ENCODE measurements around the gene CACNB2.
"Not testable (repeated sequence)": the region's sequence is repeated elsewhere in the genome, so short reads cannot be mapped to it uniquely, and the experiment has no call there.

CACNB2 gene

DNA sequence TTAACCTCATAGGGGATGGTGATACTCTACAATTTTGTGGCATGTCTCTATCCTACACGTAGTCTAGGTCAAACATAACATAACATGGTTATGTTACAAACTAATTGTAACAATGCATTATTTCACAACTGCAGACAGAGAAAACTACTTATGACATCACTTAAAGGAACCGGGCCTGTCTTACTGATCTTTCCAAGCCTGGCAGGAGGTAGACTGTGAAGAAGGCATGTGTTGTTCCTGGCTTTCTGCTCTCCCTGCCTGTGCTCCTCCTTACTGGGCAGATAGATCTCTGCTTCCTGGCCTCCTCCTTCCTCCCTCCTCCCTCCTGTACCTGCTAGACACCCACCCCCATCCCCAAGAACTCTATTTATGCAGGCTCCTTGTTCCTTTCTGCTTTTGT, 5.4 kb downstream of the CACNB2 start:
- no peak for DNase-seq

DNA sequence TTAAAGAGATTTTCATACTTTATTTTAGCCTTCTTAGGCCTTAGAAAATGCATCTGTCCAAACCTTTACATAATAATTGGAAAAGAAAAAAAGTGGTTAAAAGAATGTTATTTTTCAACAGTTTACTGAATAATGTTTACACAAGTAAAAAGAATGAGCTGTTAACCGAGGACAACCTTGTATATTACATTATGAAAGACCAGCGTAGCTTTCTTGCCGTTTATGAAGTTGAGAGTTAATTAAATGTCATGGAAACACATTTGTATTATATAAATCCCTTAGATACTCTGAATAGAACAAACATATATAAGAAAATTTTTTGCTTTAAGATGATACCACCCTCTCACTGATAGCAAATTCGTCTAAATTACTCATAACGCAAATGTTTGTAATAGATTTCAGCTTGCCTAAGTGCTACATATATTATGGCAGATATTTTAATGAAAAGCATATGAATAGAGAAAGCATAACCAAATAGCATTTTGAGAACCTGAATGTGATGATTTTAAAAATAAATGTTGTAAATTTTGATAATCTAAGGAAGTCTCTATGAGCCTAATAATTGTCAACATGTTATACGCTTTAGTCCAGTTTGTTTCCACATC, 9.1 kb downstream of the CACNB2 start:
- no peak for DNase-seq

DNA sequence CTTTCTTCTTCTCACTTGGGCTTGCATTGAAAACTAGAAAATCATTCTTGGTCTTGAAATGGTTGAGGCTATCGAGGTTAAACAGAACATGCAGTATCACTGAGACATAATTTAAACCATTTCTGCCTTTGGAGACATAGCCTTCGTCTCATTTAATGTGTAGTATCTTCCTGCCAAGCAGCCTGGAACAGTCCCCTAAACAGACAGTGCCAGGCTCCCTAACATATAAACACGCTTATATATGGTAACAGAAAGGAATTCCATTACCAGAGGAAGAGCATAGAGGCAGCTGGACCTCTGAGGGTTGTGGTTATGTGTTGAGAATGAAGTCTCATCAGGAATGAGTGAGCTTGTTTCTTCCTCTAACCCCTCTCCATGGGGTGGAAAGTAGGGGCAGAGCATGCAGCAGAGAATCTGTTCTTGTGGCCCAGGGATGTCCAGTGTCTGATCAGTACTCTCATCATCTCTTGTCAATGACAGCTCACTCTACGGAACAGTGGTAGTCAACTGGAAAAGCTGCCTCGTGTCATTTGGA, 11.2 kb downstream of the CACNB2 start:
- DNase-seq: no peak

DNA sequence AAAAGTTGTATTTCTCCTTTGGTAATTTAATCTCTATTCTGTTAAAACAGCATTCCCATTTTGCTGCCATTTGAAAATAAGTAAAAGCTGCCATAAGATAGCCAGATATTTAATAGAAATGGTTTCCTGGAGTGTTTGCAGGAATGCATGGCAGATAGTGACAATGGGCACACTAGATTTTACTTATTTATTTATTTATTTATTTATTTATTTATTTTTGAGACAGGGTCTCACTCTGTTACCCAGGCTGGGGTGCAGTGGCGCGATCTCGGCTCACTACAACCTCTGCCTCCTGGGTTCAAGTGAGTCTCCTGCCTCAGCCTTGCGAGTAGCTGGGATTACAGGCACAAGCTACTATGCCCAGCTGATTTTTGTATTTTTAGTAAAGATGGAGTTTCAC, 13.2 kb downstream of the CACNB2 start:
- DNase-seq: not testable (repeated sequence)

DNA sequence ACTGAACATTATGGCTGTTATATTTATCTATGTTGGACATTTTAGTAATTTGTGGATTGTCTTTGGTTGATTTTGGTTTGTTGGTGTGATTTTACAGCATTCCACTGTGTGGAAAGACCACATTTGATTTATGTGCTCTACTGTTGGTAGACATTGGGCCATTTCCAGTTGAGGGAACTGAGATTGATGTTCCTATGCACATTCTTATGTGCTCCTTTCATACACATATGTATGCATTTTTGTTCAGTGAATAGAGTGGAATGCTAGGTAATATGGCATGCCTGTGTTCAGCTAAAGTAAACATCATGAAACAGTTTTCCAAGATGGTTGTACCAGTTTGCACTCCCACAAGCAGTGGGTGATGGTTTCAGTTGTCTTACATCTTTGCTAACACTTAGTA, 15.1 kb downstream of the CACNB2 start:
- DNase-seq: no peak

DNA sequence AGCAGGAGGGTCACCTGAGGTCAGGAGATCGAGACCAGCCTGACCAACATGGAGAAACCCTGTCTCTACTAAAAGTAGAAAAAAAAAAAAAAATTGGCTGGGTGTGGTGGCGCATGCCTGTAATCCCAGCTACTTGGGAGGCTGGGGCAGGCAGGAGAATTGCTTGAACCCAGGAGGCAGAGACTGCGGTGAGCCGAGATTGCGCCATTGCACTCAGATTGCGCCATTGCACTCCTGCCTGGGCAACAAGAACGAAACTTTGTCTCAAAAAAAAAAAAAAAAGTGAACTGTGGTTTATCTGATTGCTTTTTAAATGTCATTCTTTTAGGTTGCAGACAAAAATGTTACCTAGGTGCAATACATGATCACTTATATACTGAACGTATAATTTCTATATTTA, 16.6 kb downstream of the CACNB2 start:
- not testable (repeated sequence) for DNase-seq

DNA sequence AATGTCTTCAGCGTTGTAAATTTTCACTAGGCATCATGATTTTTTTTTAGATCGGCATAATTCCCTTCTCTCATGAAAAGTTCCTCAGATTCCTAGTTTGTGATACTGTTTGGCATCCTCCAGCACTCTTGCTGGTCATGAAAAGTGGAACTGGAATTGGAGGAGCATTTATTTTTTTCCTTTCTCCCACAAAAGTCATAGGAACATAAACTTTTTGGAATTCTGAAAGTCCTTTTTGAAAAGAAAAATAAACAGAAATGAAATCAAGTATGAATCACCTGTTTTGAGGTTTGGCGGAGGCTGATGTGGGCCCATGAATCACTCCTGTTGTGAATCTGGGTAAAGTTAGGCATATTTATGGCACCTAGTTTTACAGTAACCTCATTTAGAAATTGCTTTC, 17.7 kb downstream of the CACNB2 start:
- DNase-seq: no peak

DNA sequence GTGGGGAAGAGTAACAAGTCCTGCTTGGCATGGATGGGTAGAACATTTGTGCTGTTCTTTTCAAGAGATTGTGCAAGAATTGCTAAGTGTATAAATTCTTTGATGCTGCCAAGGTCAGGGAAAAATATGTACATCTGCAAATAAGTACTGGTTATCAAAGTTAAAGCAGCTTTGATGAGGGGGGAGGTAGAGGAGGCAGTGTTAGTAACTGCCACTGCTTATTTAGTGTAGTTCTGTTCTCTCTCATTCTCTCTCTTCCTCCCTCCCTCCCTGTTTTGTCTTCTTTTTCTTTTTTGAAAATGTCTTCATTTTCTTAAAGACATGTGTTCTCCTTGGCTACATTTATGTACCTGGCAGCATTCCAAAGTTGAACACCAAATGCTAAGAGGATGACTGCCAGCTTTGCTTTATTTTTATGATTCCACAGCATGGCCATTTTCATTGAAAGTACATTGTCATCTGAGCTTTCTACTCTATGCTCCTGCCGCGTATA, 18.6 kb downstream of the CACNB2 start:
- no peak for DNase-seq

DNA sequence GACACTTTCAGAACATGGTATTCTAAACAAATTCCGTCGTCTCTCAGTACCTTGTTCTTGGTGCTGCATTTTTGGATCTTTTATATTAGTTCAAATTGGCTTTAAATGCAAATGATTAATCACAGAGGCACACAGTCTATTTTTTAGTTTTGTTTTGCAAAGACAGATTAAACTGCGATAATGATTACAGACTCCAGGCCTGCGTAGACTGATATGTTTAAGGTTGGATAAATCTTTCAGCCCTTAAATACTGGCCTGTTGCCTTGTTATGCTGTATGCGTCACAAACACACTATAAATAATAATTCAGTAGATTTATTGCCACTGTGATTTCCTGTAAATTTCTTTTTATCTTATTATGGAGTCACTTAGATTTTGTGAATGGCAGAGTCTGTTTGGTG, 19.3 kb downstream of the CACNB2 start:
- no peak for DNase-seq

DNA sequence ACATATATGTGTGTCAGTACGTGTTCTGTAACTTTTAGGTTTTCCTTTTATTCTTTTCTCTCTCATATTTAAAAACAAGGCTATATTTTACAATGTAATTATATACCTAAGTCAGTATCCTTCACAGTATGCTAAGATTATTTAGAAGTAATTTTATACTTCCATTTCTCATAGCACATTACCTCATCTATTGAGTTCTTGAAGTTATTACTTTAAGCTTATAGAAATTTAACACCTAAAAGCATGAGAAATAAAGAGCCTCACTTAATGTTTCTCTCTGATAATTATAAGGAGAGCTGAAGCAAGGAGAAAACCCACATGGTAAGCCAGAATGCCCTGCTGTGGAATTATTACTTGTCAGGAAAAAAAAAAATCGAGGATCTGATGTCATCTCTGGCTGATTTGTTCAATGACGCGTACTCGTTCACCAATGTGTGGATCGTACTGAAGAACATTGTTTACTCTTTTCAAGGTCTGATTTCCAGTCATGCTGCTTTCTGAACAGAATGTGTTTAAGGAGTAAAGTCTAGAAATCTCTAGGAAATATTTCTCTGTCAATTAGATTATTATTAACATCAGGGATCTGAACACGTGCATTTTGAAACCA, 21.9 kb downstream of the CACNB2 start:
- DNase-seq: no peak

DNA sequence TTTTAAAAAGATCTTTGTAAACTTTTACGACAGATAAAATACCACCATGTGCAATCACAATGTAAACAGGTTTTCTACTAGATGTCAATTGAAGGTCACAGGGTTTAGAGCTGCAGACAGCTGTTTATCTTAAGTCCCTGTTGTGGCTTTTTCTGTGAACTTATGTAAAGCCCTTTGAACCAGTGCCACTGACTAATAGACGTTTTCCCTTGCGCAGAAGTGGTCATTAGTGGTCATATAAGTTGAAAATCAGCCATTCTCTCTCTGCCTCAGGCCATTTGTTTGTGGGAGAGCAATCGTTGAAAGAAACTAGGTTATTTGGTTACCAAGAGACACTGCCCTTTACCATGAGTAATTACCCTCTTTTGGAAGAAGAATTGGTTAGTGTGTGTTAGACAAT, 23.9 kb downstream of the CACNB2 start:
- no peak for DNase-seq

DNA sequence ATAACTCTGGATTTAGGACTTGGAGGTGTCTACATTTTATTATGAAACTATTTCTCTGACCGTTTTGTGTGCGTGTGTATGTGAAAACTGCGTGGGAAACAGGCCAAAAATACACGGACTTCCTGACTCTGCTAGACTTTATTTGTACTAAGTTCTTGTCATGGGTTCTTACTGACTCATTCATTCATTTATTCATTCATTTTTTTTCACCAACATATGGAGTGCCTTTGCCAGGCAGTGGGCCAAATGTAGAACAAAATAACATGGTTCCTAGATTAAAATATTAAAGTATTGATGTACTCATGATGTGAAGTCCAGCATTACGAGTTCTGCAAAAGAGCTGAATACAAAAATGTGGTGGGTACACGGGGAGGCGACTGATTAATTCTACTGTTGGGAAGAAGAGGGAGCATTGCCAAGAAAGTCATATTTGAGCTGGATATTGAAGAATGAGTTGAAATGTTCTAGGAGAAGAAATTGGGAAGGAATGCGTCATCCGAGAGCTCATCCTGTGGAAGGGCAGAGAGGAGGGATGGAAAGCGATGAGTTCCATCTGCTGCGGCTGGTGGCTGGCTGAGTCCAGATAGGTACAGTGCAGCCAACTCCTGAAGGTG, 24.6 kb downstream of the CACNB2 start:
- DNase-seq: no peak

DNA sequence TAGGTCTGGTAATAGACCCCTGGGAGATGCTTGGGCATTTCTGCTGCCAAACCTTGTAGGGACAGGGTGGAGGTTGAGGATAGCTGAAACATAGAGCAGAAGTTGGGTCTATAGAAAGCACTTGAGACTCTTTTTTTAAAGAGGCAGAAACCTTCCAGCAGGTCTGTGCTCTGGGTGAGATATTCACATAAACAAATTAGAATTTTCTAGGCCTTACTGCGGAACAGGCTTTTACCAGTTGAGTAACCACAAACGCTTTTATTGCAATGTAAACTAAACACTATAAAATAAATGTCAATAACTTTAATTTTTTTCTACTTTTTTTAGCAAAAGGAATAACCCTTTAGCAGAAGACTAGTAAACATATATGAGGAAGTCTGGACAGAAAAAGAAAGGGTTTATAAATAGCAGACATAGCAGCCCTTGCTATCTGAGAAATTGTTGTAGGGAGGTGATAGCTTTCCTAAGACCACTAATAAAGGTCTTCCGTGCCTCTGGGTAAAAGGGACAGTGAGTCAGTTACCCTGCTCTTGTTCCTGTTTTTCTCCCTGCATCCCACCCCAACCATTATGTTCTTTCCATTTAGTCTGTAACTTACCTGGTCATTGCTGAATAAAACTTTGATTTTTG, 38.7 kb downstream of the CACNB2 start:
- DNase-seq: no peak

DNA sequence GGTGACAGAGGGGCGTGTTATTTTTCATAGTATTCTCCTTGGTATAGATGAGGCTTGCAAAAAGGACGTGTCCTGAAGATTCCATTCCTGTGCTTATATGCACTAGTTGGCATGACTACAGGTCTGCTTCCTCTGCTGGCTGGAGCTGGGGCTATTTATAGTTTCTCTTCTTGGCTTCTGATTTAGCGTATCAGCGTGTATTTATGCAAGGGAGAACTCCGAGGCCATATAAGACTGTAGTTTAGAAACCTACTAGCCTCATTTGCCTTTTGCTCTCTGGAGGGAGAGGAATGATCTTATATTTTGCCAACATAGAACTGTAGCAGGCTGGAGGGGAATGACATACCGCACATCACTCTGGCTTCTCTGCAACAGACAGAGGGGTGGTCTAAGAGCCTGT, 39.7 kb downstream of the CACNB2 start:
- DNase-seq: no peak

DNA sequence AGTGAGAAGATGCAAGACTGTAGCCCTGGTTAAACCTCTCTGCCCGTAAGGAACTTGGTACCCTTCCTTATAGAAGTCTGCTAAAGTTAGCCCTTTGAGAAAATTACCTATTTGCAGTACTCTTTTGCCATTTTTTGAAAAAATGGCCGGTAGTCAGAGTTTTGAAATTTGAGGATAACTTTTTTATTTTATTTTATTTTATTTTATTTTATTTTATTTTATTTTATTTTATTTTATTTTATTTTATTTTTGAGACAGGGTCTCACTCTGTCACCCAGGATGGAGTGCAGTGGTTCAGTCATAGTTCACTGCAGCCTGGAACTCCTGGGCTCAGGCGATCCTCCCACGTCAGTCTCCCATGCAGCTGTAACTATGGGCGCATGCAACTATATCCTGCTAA, 41.2 kb downstream of the CACNB2 start:
- DNase-seq: not testable (repeated sequence)

DNA sequence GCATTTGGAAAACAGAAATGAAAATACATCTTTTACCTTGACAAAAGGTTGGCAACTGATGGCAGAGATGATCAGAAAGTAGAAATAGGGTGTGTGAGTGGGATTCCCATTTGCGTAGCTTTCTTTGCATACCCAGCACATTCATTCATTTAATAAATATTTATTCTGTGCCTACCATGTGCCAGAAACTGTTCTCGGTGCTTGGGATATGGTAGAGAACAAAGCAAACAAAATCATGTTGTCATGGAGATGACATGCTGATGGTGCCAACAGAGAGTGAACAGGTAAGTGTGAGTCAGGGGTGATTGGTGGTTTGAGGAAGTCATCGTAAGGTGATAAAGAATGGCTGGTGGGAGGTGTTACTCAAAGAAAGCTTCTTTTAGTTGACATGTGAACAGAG, 45.4 kb downstream of the CACNB2 start:
- DNase-seq: no peak

DNA sequence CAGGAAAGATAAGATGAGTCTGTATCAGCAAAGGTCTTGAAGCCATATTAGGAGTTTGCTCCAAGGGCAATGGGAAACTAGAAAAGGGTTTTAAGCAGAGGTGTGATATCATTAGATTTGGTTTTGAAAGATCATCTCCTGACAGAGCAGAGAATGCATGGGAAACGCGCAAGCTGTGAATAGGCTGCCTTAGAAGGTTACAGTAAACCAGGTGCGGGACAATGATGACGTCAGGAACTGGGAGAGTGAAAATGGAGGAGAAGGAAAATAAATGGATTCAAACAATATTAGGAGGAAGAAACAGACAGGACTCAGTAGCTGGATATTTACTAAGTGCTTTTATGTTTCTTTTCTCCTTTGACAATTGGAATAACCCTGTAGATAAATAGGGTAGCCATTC, 50.6 kb downstream of the CACNB2 start:
- no peak for DNase-seq

DNA sequence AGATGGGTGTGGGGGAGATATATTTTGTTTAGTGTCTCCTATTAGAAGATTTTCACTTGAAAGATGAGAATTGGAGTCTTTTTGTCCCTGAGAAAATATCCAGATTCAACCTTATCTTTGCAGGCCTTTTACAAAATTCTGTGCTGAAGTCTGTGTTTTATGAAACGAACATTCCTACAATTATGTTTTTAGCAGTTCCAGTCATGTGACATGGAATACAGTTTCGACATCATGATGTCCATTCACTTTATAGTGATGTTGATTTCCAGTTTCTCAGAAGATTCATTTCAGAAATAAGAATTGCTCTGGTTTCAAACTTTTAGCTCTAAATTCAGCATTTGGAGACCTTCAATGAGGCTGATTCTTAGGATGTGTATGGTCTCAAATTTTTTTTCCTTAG, 54.4 kb downstream of the CACNB2 start:
- DNase-seq: no peak

DNA sequence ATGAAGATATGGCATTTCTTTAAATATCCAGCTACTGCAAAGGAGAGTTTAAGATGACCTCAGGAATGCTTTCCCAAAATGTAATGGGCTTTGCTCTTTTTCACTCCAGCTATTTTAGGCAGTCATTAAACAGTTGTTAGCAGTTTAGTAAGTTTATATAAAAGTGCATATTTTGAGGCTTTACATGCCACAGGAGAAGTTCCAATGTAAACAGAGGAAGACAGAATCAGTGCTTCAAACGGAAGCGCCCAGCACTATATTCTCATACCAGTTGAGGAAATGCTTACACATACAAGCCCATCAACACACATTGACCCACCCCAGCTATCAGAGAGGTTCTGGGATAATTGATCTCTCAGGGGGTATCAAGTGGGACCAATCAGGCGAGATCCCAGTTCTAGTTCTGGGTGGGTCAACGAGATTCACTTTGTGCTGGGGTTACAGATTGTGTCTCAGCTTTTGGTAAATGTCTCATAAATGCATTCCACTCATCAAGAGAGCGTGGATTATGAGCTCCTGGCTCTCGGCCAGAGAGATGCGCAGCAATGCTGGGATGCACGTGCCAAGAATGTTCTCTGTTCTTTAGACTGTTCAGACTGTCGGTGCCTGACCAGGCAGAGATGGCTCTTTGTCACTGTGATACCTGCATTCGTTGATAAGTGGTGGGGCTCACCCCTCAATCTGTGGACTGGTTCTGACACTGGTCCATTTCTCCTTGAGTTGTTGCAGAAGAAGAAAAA, 55.0 kb downstream of the CACNB2 start:
- DNase-seq: no peak

DNA sequence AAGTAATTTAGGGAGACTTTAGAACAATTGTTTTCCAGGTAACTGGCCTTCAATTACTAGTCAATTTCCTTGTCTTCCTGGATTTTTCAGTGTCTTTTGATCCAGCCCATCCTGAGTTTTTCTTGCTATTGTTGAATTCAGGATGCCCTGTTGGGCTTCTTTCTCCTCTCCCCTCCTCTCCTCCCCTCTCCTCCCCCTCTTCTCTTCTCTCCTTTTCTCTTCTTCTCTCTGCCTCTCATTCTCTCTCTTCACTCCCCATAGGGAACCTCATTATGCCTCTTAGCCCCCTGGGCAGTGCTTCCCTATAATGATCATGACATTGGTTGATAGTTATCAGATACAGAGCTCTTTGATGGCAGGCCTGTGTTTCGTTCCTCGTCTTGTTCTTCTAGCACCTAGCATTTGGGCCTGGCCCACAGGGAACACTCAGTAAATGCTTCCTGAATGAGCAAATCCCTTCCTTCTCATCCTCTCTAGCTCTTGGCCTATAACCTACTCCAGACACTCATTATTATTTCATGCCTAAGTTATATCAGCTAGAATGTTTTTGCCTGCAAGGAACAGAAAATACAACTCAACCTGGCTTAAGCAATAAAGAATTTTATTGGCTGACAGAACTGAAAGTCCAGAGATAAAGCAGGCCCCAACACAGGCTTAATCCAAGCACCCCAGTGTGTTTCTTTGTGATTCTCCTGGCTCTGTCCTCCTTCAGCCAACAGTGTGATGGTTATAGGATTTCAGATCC, 56.8 kb downstream of the CACNB2 start:
- no peak for DNase-seq

DNA sequence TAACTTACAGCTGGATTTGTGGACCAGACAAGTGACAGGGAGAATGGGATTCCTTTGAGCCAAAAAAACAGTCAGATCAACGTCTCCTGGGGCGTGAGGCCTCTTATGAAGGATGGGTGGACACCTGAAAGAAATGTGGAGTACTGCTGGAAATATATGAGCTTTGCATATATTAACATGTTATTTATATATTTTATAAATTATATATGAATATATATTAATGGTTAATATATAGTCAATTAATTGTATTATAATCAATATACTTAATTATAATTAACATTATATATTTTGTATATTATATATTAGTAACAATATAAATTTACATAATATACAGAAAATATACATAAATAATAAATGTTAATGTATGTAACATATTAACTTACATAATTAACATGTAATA, 57.5 kb downstream of the CACNB2 start:
- no peak for DNase-seq

DNA sequence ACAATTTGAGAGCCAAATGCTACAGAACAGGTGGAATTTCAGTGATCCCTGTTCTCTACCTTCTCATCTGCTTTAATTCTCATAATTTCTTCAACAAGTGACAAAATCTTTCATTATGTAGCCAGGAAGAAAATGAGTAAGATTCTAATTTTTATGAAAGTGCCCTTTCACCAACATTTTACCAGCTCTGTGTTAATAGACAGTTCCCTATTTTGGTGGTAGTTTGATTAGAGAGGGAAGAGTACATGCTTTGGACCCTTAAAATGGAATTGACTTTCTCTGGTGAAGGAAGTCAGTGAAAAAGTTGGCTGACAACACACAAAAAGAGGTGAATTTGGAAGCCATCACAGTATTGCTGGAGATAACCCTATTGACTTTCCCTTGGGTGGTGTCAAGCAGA, 61.7 kb downstream of the CACNB2 start:
- DNase-seq: no peak
